ENCODE results near the gene MEIS2. TPM values are rescaled to one million over a fixed set of nuclear protein-coding genes. Genes with fewer than 3 reads are reported as not detected.

Gene MEIS2
- total RNA-seq, 1 donor = 43.7 TPM

- TF ChIP-seq CTCF (IDR thresholded peaks at IDR 0.05; ENCODE audit: insufficient read depth, low read length) = no peak
- no peak for DNase-seq (ENCODE audit: low read depth)
These were observed 135.7 kb downstream of the MEIS2 start for GRCh38 chr15:36964626-36965025.

GRCh38 chr15:36961956-36962355 lies 138.4 kb downstream of the MEIS2 start:
- no peak overlapping the region for H3K4me3 ChIP-seq (ENCODE audit: low read depth, low read length)
- no peak for TF ChIP-seq CTCF (IDR thresholded peaks at IDR 0.05; ENCODE audit: insufficient read depth, low read length)
- peak; percentile 25 for DNase-seq (ENCODE audit: low read depth)

More at GRCh38 chr15:36964626-36965025, 135.7 kb downstream of the MEIS2 start:
- H3K4me3 ChIP-seq (ENCODE audit: low read depth, low read length) = no peak overlapping the region

GRCh38 chr15:36960947-36961227 lies 139.5 kb downstream of the MEIS2 start:
- H3K4me3 ChIP-seq (ENCODE audit: low read depth, low read length) = no peak overlapping the region
- no peak for DNase-seq (ENCODE audit: low read depth)
- no peak for TF ChIP-seq CTCF (IDR thresholded peaks at IDR 0.05; ENCODE audit: insufficient read depth, low read length)

GRCh38 chr15:36960179-36960946 lies 140.0 kb downstream of the MEIS2 start:
- H3K4me3 ChIP-seq (ENCODE audit: low read depth, low read length) = no peak overlapping the region
- no peak for DNase-seq (ENCODE audit: low read depth)
- no peak for TF ChIP-seq CTCF (IDR thresholded peaks at IDR 0.05; ENCODE audit: insufficient read depth, low read length)

- peak; percentile 18 for DNase-seq (ENCODE audit: low read depth)
- no peak for TF ChIP-seq CTCF (IDR thresholded peaks at IDR 0.05; ENCODE audit: insufficient read depth, low read length)
- H3K4me3 ChIP-seq (ENCODE audit: low read depth, low read length) = no peak overlapping the region
These were observed 140.6 kb downstream of the MEIS2 start for GRCh38 chr15:36959746-36960145.

- no peak overlapping the region for H3K4me3 ChIP-seq (ENCODE audit: low read depth, low read length)
- TF ChIP-seq CTCF (IDR thresholded peaks at IDR 0.05; ENCODE audit: insufficient read depth, low read length) = no peak
- no peak for DNase-seq (ENCODE audit: low read depth)
These were observed 141.7 kb downstream of the MEIS2 start for GRCh38 chr15:36958606-36959005.

- DNase-seq (ENCODE audit: low read depth) = peak; percentile 34
- no peak overlapping the region for H3K4me3 ChIP-seq (ENCODE audit: low read depth, low read length)
- TF ChIP-seq CTCF (IDR thresholded peaks at IDR 0.05; ENCODE audit: insufficient read depth, low read length) = no peak
These were observed 145.9 kb downstream of the MEIS2 start for GRCh38 chr15:36954486-36954885.
